Activated naive CD4-positive, alpha-beta T cell (primary cell): Measurements from ENCODE around the gene CPEB3.
"Not testable (repeated sequence)": the region's sequence is repeated elsewhere in the genome, so short reads cannot be mapped to it uniquely, and the experiment has no call there.

Experiments used
- DNase-seq, 4 experiments: peaks; one replicate each; lab custom pipeline; 2025; lab: John Stamatoyannopoulos, UW

CPEB3 gene

DNA sequence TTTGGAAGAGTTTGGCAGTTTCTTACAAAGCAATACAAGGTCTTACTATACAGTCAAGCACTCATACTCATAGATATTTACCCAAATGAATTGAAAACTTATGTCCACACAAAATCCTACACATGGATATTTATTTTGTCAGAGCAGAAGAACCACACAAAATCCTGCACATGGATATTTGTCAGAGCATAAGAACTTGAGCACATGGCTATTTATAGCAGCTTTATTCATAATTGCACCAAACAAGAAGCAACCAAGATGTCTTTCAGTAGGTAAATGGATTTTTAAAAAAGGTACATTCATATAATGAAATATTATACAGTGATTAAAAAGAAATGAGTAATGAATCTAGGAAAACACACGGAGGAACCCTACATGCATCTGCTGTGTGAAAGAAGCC lies 251.9 kb downstream of the CPEB3 start:
- DNase-seq = no peak

DNA sequence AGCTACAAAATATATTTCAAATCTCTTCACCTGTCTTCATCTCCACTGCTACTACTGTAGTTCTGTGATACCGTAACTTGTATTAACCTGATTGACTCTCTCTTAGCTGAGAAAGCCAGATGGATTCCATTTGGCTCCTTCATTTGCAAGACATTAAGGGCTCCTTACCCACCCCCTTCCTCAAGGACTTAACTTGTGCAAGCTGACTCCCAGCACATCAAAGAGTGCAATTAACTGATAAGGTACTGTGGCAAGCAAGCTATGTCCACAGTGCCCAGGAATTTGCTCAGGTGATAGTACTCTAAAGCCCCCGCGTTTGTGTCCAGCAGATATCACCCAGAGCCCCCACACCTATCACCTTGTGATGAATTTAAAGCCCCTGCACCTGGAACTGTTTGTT lies 257.8 kb downstream of the CPEB3 start:
- DNase-seq = not testable (repeated sequence)

GRCh38 chr10:92031580-92031979 lies 259.3 kb downstream of the CPEB3 start:
- no peak for DNase-seq

DNA sequence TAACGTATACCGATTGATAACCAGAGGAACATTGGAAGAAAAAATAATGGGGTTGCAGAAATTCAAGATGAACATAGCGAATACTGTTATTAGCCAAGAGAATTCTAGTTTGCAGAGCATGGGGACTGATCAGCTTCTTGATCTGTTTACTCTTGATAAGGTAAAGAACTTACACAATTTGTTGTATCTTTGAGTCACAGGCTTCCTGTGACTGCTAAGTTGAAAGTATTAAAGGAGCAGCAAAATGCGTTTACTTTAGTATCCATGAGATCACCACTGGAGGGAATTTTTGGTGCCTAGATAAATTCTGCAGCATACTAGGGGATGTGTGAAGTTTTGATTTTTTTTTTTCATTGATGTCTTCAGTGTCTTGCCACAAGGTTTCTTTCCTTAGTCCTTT lies 263.7 kb downstream of the CPEB3 start:
- no peak for DNase-seq

- not testable (repeated sequence) for DNase-seq
These were observed 265.5 kb downstream of the CPEB3 start for GRCh38 chr10:92025340-92025739.

- no peak for DNase-seq
These were observed 266.2 kb downstream of the CPEB3 start for GRCh38 chr10:92024700-92025099.

- no peak for DNase-seq
These were observed 276.3 kb downstream of the CPEB3 start for GRCh38 chr10:92014620-92015019.

- DNase-seq = no peak
These were observed 279.2 kb downstream of the CPEB3 start for GRCh38 chr10:92011560-92012214.

DNA sequence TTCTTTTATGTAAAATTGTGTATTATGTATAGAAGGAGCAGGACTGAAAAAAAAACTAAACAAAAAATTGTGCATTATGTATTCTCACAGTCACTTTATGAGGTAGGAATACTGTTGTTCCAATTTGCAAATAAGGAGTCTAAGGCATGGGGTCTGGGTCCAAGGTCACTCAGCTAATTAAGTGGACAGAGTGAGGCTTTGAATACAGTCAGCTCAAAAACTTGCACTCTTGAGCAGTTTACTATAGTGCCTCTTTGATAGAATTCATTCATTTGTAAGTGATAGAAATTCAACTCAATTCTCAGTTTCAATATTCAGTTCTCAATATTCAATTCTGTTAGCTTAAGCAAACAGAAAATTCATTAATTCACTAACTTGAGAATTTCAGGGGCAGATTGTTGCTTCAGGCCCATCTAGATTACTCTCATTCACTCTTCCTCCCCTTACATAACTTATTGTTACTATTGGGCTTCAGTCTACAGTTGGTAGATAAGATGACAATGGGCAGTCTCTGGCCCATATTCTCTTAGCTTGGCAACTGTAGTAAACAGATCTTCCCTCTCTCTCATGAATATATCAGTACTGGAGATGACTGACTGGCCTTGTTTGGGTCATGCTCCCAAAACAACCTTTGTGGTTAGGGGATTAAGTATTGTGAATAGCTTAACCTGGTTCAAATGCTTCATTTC lies 280.7 kb downstream of the CPEB3 start:
- no peak for DNase-seq

- DNase-seq = no peak
These were observed 281.4 kb downstream of the CPEB3 start for GRCh38 chr10:92009445-92009844.

DNA sequence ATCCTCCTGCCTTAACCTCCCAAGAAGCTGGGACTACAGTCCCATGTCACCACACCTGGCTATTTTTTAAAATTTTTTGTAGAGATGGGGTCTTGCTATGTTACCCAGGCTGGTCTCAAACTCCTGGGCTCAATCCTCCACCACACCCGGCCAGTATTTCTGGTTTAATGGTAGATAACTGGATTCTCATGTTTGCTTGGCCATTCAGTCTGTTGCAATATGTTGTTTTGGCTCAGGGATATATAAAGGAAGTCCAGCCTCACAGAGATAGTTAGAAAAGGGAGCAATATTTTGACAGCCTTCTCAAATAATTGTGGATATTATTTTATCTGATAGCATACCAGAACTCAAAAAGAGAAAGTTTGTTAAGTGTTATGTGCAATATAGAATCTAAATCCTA lies 284.9 kb downstream of the CPEB3 start:
- DNase-seq = no peak

DNA sequence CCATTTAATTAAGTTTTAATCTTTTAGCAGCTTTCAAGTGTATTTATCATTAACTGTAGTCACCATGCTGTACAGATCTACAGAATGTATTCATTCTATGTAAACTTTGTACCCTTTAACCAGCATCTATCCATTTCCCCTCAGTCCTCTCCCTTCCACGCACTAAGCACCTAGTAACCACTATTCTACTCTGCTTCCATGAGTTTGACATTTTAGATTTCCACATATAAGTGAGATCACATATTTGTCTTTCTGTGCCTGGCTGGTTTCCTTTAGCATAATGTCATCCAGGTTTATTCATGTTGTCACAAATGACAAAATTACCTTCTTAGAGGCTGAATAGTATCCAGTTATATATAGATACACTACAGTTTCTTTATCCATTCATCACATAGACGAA lies 287.6 kb downstream of the CPEB3 start:
- no peak for DNase-seq

GRCh38 chr10:92001995-92002394 lies 288.9 kb downstream of the CPEB3 start:
- DNase-seq = no peak

DNA sequence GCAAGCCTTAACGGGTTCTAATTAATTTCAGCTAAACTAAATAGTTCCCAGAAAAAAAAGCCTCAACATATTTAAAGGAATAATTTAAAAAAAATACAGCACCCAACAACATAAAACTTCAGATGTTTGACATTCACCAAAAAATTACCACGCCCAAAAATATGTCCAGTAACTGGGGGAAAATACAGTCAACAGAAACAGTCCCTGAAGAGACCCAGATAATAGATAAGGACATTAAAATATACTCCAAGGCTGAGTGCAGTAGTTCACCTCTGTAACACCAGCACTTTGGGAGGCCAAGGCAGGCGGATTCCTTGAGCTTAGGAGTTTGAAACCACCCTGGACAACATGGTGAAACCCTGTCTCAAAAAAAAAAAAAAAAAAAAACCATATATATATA lies 289.3 kb downstream of the CPEB3 start:
- no peak for DNase-seq
